CMK (cell line): ENCODE measurements around the gene OR1D2.
"Not testable (repeated sequence)": the region's sequence is repeated elsewhere in the genome, so short reads cannot be mapped to it uniquely, and the experiment has no call there.

Experiments
- DNase-seq: peaks from one replicate; pipeline ENCODE4 v3.0.0-alpha.2; 2010; ENCODE audit warnings: low read depth

OR1D2 gene

GRCh38 chr17:3104322-3104721 lies at the start of gene OR1D2:
Gene OR1D2, minus strand, starts transcription at chr17:3104422. Its CDS starts 11,426 bp downstream, at chr17:3092996.
- DNase-seq = no peak

- not testable (repeated sequence) for DNase-seq
Measured at GRCh38 chr17:3137494-3137893, 33.3 kb upstream of the OR1D2 start.

- DNase-seq = no peak
Measured at GRCh38 chr17:3127451-3127850, 23.2 kb upstream of the OR1D2 start, which contains the start of gene OR1G1. Gene OR1G1, minus strand, starts transcription at chr17:3127551. Its CDS starts 0 bp downstream, at chr17:3127551.

GRCh38 chr17:3073850-3074249 lies 30.4 kb downstream of the OR1D2 start:
- not testable (repeated sequence) for DNase-seq

GRCh38 chr17:3065192-3065591 lies 39.0 kb downstream of the OR1D2 start:
- DNase-seq = not testable (repeated sequence)

- not testable (repeated sequence) for DNase-seq
Measured at GRCh38 chr17:3063507-3063906, 40.7 kb downstream of the OR1D2 start, which contains the start of gene OR1D5. Gene OR1D5, minus strand, starts transcription at chr17:3063607. Its CDS starts 0 bp downstream, at chr17:3063607.

- not testable (repeated sequence) for DNase-seq
Measured at GRCh38 chr17:3062824-3063377, 41.3 kb downstream of the OR1D2 start.

- DNase-seq = not testable (repeated sequence)
Measured at GRCh38 chr17:3054868-3055267, 49.4 kb downstream of the OR1D2 start.

GRCh38 chr17:3049705-3050295 lies 54.4 kb downstream of the OR1D2 start:
- no peak for DNase-seq

GRCh38 chr17:3048727-3049471 lies 55.3 kb downstream of the OR1D2 start:
- peak; percentile 77 for DNase-seq

- no peak for DNase-seq
Measured at GRCh38 chr17:3046753-3047152, 57.5 kb downstream of the OR1D2 start.

GRCh38 chr17:3043737-3044365 lies 60.4 kb downstream of the OR1D2 start:
- DNase-seq = no peak

- no peak for DNase-seq
Measured at GRCh38 chr17:3040882-3041281, 63.3 kb downstream of the OR1D2 start.

GRCh38 chr17:3039736-3040135 lies 64.5 kb downstream of the OR1D2 start:
- peak; percentile 36 for DNase-seq

GRCh38 chr17:3038941-3039340 lies 65.3 kb downstream of the OR1D2 start:
- DNase-seq = no peak
